ENCODE data around the gene ADSL.

ADSL gene

DNA sequence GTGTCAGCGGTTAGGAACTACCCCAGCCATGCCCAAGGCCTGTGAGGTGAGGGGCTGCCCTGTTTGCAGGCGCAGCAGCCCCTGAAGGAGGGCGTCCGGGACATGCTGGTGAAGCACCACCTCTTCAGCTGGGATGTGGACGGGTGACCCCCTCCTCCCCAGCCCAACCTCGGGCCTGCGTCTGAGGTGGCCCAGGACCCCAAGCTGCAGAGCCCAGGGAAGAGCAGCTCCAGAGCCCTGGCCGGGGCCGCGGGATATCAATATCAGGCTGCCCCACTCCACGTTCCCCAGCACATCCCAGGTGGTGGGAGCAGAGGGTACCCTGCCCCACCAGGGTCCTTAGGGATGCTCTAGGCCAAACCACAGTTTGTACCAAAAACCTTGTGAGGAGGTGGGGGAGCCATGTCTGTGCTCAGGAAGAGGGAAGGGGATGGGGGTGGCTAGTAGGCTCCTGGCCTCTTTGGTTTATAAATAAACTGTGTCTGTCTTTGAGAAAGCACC, 63.4 kb downstream of the ADSL start (continued):
- TF ChIP-seq, protein P1, sequence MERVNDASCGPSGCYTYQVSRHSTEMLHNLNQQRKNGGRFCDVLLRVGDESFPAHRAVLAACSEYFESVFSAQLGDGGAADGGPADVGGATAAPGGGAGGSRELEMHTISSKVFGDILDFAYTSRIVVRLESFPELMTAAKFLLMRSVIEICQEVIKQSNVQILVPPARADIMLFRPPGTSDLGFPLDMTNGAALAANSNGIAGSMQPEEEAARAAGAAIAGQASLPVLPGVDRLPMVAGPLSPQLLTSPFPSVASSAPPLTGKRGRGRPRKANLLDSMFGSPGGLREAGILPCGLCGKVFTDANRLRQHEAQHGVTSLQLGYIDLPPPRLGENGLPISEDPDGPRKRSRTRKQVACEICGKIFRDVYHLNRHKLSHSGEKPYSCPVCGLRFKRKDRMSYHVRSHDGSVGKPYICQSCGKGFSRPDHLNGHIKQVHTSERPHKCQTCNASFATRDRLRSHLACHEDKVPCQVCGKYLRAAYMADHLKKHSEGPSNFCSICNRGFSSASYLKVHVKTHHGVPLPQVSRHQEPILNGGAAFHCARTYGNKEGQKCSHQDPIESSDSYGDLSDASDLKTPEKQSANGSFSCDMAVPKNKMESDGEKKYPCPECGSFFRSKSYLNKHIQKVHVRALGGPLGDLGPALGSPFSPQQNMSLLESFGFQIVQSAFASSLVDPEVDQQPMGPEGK (CRISPR knock-in tag; IDR thresholded peaks at IDR 0.05; ENCODE audit: borderline replicate concordance), result no peak
- TF ChIP-seq ZFP30 (CRISPR knock-in tag; IDR thresholded peaks at IDR 0.05) (no peak), CSDC2 (CRISPR knock-in tag; IDR thresholded peaks at IDR 0.05) (no peak), ISL1 (CRISPR knock-in tag; IDR thresholded peaks at IDR 0.05) (no peak), GLIS3 (CRISPR knock-in tag; IDR thresholded peaks at IDR 0.05) (no peak), OSR1 (CRISPR knock-in tag; IDR thresholded peaks at IDR 0.05) (no peak)
- TF ChIP-seq, protein P2, sequence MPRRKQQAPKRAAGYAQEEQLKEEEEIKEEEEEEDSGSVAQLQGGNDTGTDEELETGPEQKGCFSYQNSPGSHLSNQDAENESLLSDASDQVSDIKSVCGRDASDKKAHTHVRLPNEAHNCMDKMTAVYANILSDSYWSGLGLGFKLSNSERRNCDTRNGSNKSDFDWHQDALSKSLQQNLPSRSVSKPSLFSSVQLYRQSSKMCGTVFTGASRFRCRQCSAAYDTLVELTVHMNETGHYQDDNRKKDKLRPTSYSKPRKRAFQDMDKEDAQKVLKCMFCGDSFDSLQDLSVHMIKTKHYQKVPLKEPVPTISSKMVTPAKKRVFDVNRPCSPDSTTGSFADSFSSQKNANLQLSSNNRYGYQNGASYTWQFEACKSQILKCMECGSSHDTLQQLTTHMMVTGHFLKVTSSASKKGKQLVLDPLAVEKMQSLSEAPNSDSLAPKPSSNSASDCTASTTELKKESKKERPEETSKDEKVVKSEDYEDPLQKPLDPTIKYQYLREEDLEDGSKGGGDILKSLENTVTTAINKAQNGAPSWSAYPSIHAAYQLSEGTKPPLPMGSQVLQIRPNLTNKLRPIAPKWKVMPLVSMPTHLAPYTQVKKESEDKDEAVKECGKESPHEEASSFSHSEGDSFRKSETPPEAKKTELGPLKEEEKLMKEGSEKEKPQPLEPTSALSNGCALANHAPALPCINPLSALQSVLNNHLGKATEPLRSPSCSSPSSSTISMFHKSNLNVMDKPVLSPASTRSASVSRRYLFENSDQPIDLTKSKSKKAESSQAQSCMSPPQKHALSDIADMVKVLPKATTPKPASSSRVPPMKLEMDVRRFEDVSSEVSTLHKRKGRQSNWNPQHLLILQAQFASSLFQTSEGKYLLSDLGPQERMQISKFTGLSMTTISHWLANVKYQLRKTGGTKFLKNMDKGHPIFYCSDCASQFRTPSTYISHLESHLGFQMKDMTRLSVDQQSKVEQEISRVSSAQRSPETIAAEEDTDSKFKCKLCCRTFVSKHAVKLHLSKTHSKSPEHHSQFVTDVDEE (CRISPR knock-in tag; IDR thresholded peaks at IDR 0.05), result no peak

DNA sequence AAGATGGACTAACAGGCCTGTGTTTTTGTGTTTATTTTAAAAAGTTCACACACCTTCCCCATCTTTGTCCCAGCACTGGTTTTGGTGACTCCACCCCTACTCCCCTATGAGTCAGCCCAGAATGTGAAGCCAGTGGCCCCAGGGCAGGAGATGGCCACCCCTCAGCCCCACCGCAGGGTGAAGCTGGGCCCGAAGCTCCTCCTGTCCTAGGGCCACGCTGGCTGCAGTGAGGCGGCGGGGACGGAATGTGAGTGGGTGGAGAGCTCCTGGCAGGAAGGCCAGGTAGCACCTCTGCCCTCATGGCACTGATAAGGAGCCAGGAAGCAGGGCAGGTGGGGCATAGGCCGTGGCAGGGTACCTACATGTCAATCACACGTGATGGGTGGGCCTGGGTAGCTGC, 64.0 kb downstream of the ADSL start:
- TF ChIP-seq, protein P3, sequence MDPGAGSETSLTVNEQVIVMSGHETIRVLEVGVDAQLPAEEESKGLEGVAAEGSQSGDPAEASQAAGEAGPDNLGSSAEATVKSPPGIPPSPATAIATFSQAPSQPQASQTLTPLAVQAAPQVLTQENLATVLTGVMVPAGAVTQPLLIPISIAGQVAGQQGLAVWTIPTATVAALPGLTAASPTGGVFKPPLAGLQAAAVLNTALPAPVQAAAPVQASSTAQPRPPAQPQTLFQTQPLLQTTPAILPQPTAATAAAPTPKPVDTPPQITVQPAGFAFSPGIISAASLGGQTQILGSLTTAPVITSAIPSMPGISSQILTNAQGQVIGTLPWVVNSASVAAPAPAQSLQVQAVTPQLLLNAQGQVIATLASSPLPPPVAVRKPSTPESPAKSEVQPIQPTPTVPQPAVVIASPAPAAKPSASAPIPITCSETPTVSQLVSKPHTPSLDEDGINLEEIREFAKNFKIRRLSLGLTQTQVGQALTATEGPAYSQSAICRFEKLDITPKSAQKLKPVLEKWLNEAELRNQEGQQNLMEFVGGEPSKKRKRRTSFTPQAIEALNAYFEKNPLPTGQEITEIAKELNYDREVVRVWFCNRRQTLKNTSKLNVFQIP (CRISPR knock-in tag; IDR thresholded peaks at IDR 0.05; ENCODE audit: borderline replicate concordance, low read depth), result no peak
- TF ChIP-seq RARB (CRISPR knock-in tag; IDR thresholded peaks at IDR 0.05) (no peak), TOX (CRISPR knock-in tag; IDR thresholded peaks at IDR 0.05; ENCODE audit: borderline replicate concordance) (no peak), ZFP3 (CRISPR knock-in tag; IDR thresholded peaks at IDR 0.05) (no peak), ZC3H10 (CRISPR knock-in tag; IDR thresholded peaks at IDR 0.05) (no peak), SNAI2 (CRISPR knock-in tag; IDR thresholded peaks at IDR 0.05) (no peak), PPARA (CRISPR knock-in tag; IDR thresholded peaks at IDR 0.05; ENCODE audit: borderline replicate concordance) (no peak), ZNF565 (CRISPR knock-in tag; conservative IDR thresholded peaks at IDR 0.05; ENCODE audit: low read depth) (no peak), TCF4 (CRISPR knock-in tag; IDR thresholded peaks at IDR 0.05; ENCODE audit: borderline replicate concordance) (no peak), BACH2 (CRISPR knock-in tag; IDR thresholded peaks at IDR 0.05; ENCODE audit: borderline replicate concordance) (no peak), ESRRG (CRISPR knock-in tag; IDR thresholded peaks at IDR 0.05) (no peak), GLIS3 (CRISPR knock-in tag; IDR thresholded peaks at IDR 0.05) (no peak)
- TF ChIP-seq, protein P1 (CRISPR knock-in tag; IDR thresholded peaks at IDR 0.05; ENCODE audit: borderline replicate concordance), result no peak
- TF ChIP-seq, protein P4, sequence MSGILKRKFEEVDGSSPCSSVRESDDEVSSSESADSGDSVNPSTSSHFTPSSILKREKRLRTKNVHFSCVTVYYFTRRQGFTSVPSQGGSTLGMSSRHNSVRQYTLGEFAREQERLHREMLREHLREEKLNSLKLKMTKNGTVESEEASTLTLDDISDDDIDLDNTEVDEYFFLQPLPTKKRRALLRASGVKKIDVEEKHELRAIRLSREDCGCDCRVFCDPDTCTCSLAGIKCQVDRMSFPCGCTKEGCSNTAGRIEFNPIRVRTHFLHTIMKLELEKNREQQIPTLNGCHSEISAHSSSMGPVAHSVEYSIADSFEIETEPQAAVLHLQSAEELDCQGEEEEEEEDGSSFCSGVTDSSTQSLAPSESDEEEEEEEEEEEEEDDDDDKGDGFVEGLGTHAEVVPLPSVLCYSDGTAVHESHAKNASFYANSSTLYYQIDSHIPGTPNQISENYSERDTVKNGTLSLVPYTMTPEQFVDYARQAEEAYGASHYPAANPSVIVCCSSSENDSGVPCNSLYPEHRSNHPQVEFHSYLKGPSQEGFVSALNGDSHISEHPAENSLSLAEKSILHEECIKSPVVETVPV (CRISPR knock-in tag; IDR thresholded peaks at IDR 0.05), result no peak
- TF ChIP-seq, protein P5, sequence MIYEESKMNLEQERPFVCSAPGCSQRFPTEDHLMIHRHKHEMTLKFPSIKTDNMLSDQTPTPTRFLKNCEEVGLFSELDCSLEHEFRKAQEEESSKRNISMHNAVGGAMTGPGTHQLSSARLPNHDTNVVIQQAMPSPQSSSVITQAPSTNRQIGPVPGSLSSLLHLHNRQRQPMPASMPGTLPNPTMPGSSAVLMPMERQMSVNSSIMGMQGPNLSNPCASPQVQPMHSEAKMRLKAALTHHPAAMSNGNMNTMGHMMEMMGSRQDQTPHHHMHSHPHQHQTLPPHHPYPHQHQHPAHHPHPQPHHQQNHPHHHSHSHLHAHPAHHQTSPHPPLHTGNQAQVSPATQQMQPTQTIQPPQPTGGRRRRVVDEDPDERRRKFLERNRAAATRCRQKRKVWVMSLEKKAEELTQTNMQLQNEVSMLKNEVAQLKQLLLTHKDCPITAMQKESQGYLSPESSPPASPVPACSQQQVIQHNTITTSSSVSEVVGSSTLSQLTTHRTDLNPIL (CRISPR knock-in tag; IDR thresholded peaks at IDR 0.05; ENCODE audit: low read depth), result no peak
- TF ChIP-seq, protein P2 (CRISPR knock-in tag; IDR thresholded peaks at IDR 0.05), result no peak
- ATAC-seq, result no peak
